GM18505 (cell line): ENCODE measurements around the gene STARD5.

Experiments used
- ATAC-seq: cut with Tn5 transposase; IDR thresholded peaks from one replicate; pipeline ENCODE4 v1.9.1; 2021; ENCODE audit not compliant: unreplicated experiment
- POLR2A ChIP-seq: IDR thresholded peaks from 4 replicates; pipeline ENCODE4 v1.6.1; 2011; ENCODE audit warnings: borderline replicate concordance; ENCODE audit not compliant: insufficient read depth, insufficient read length; ENCODE audit errors: extremely low read depth

STARD5 gene

DNA sequence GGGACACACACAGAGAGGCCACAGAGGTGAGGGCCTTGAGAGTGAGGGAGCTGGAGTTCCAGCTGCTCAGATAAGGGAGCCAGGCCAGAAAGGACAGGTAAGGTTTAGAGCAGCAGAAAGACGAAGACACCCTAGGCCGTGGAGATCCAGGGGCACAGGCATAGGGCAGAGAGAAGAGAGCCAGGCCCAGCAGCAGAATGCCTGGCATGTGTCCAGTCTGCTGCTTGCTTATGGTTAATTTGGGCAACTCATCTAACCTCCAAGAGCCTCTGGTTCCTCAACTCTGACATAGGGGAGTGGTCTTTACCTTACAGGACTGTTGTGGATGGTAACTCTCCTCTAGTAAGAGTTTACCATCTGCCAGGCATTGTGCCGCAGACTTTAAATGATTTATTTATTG is 35.9 kb downstream of the STARD5 start:
- ATAC-seq, result no peak
- TF ChIP-seq POLR2A, result no peak

DNA sequence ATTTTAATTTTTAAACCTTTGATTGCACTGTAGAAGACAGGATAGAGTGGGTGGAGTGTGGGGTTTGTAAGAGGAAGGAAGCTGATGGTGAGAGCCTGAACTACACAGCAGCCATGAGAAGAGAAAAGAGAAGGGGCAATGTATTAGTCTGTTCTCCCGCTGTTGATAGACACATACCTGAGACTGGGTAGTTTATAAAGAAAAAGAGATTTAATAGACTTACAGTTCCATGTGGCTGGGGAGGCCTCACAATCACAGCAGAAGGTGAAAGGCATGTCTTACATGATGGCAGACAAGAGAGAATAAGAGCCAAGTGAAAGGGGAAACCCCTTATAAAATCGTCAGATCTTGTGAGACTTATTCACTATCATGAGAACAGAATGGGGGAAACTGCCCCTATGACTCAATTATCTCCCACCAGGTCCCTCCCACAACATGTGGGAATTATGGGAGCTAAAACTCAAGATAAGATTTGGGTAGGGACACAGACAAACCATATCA is 37.3 kb downstream of the STARD5 start:
- ATAC-seq, result no peak
- no peak for TF ChIP-seq POLR2A

- no peak for ATAC-seq
- no peak for TF ChIP-seq POLR2A
Observed at GRCh38 chr15:81285461-81285860, 38.5 kb downstream of the STARD5 start.

GRCh38 chr15:81284256-81285031 is 39.5 kb downstream of the STARD5 start:
- no peak for TF ChIP-seq POLR2A
- ATAC-seq, result no peak

- no peak for ATAC-seq
- no peak for TF ChIP-seq POLR2A
Observed at GRCh38 chr15:81282911-81283310, 41.0 kb downstream of the STARD5 start.

DNA sequence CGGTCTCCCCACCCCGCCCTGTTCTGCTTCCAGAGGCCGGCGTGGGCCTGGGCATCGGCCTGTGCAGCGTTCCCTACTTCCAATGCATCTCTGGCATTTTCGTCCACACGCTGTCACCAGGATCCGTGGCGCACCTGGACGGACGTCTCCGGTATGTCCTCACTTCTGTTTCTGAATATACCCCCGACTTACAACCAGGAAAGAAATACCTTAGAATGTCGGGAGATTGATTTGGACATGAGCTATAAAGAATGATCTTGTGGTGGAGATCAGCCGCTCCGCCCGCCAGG is 41.4 kb downstream of the STARD5 start:
- no peak for ATAC-seq
- no peak for TF ChIP-seq POLR2A

DNA sequence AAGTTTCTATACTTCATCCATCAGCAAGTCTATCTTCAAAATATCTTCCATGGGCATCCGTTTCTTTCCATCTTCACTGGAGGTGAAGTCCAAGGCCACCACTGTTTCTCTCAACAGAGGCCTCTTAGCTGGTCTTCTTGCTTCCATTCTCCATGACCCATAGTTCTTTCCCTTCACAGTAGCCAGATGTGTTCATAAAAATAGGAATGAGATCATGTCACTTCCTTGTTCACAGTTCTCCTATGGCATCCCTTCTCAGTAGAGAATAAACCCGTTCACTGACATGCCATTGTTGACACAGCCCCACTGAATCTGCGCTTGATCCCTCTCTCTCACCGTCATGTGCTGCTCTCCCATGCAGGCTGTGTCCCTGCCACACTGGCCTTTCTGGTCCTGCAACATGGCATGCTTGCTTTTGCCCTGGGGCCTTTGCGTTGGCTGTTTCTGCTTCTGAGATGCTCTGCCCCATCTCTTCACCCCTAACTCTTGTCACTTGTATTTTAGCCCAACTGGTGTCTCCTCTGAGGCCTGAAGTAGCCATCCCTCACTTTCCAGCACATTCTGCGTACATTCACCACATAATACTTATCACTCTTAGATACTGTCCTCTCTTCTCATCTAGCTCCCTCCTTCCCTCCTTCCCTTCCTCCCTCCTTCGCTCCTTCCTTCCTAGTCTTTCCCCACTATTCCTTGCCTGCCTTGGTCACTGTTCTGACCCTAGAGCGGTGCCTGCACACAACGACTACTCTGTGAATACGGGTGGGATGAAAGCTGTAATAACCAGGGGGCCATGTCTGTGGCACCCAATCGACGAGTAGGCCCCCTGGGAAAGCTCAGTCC is 42.0 kb downstream of the STARD5 start:
- no peak for TF ChIP-seq POLR2A
- ATAC-seq, result no peak

- TF ChIP-seq POLR2A, result no peak
- ATAC-seq, result no peak
Observed at GRCh38 chr15:81281456-81281735, 42.5 kb downstream of the STARD5 start.

DNA sequence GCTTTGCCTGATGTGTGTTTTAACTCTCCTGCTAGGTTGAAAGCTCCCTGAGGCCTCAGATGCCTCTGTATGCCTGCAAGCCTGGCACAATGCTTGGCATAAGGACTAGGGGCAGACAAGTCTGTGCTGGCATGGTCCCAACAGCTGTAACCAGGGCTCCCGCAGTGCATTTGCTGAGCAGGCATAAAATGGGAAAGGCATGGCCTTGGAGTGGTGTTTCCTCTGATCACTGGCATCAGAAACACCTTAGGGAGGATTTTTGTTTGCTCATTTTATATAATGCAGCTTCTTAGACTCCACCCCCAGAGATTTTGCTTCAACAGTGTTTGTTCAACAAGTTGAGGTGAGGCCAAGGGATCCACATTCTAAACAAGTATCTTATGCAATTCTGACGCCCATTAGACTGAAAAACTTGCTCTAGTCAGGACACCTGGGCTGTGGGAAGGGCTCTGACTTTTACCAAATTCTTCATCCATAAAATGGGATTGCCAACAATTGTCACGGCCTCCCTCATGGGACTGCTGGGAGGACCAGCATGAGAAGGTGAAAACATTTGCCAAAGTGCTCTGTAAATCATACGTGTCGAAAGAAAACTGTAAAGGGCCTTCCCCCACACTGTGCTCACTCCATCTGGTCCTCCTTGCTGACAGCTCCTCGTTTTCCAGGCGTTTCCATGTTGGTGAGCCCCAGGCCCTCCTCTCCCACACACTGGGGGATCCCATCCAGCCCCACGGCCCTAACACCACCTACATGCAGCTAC is 43.1 kb downstream of the STARD5 start:
- no peak for TF ChIP-seq POLR2A
- no peak for ATAC-seq

- TF ChIP-seq POLR2A, result no peak
- ATAC-seq, result no peak
Observed at GRCh38 chr15:81279621-81280485, 44.1 kb downstream of the STARD5 start.

- no peak for TF ChIP-seq POLR2A
- ATAC-seq, result no peak
Observed at GRCh38 chr15:81278306-81279029, 45.5 kb downstream of the STARD5 start.

DNA sequence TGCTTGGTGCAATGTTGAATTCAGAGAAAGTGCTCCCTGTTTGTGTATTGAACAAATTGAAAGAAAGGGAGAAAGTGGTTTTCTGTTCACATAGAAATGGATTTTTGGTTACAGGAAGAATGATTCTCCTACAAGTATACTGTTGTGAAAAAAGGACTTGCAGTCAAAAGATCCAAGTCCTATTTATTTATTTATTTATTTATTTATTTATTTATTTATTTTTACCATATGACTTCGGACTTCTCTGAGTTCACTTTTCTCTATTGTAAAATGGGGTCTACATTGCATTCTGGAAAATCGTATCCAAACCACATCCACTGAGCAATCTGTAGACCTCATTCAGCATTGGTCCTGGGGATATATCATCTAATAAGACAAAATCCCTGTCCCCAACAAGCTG is 46.1 kb downstream of the STARD5 start:
- TF ChIP-seq POLR2A, result no peak

More for the DNA sequence above, 46.1 kb downstream of the STARD5 start:
- ATAC-seq, result no peak
